HG03378 (cell line): ENCODE results near the gene ANKRD34B.

Experiments
- ATAC-seq: cut with Tn5 transposase; IDR thresholded peaks from one replicate; pipeline ENCODE4 v1.9.1; 2021; ENCODE audit warnings: mild to moderate bottlenecking, moderate library complexity; ENCODE audit not compliant: unreplicated experiment

Gene ANKRD34B

DNA sequence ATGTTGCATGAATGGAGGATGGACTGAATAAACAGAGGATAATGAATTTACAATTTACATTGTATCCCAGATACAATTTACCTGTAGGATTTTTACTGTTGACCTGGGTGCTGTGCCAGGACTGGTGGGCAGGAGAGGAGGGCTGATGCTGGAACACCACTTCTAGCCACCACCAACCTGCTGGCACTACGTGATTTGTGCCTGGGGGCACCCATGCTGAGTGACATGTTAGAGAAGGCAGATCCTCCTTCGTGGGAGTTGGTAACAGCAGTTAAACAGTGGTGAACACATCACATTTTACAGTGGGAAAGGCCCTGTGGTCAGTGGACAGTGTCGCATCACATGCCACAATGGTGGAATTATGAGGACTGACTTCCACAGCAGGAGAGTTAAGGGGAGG lies 3.0 kb upstream of the ANKRD34B start:
- ATAC-seq: no peak

DNA sequence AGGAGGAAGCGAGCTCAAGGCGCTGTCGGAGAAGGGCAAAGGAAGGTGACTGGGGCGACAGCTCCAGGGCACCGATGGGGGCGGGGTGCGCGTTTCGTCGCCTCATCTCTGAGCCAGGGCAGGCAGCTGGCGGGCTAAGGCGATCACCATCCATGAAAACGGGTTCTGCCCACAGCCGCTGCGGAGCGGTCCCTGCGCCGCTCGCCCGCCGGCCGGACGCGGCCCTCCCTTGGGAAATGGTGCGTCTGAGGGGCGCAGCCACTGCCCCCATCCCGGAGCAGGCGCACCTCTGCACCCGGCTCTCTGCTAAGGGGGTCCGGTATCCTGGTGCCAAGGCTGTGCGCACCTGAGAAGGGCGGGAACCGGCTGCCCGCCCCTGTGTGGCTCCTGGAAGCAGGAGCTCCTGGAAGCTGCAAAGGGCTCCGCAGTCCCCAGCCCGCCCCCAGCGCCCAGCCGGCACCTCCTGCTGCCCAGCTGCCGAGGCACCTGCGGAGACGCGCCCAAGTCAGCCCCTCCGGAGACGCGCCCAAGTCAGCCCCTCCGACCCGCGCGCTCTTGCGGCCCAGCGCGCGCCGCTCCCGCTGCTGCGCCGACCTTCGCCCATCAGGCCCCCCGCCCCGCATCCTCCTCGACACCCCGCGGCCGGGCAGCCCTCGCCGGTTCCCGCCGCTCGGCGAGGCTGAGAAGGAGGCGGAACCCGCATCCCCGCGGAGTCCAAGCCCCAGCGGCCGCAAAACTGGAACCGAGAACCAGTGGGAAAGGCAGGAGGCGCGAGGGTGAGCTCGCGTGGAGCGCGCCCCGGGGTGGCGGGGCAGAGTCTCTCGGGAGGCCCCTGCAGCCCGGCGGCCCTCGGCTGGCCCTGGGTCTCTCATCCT lies 757 bp downstream of the ANKRD34B start:
- no peak for ATAC-seq

DNA sequence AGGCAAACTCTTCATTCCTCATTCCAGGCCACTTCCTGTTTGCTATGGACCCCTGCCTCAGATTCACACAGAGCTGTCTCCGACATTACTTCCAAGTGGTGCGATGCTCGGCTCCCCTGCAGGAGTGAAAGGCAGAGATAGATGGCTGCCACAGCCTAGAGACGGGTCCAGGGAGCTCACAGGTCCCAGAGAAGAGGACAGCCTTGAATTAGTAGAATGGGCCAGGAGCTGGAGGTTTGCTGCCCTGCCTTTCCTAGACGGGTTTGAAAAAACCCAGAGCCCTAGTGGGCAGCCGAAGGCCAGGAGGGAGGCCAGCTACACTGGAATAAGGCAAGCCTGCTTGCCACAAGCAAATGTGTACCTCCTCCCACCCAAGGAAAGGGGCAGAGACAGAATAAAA lies 1.8 kb downstream of the ANKRD34B start:
- ATAC-seq: no peak

DNA sequence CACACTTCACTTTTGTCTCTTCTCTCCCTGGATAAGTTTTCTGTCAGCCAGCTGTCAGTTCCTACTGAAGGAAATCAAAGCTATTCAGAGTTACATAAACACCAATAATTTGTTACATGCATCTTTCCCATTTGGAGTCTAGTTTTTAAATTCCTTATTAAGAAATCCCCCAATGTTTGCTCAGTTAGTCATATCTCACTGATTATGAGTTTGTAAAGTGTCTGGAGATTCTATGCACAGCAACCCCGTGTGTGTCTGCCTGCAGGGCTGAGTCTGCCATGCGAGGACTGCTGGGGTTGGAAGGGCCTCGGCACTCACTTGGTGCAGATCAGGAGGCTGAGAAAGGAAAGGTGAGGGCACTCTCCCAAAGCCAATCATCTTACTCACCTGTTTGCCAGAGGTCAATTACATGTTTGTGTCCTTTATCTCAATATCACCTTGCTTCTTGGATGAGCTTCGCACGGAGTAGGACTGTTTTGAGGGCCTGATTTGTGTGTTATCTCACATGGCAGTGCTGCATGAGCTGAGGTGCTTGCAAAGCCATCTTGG lies 3.3 kb downstream of the ANKRD34B start:
- ATAC-seq: no peak

DNA sequence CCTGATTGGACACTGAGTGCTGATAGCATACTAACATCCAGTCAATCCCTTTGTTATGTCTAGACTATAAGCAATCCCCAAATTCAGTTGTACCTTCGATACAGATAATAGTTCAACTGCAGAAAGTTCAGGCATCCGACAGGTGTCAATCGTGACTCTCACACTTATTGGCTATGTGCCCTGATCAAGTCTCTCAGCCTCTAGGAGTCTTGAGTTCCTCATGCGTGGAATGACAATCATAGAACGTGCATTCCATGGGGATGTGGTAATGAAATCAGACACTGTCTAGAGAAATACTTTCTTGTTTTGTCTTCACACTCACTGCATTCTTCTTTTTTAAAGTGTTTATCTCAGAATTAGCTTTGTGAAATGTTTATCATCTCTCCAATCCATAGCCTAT lies 4.8 kb downstream of the ANKRD34B start:
- no peak for ATAC-seq

DNA sequence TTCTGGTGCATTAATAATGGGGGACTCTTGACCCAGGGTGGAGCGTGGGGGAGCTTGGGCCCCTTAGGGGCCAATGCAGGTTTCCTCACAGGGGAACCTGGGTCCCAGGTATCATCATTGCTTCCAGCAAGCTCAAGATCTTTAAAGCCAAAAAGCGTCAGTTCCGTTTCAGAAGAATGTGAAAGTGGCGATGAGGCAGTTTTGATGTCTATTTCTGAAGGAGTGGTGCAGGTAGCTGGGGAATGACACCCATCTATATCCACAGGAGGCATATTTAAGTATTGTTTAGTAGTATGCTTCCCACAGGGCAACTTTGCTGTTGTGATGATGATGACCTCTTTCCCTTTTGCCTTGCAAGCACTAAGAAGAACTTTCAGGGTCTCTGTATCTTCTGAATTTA lies 10.8 kb downstream of the ANKRD34B start:
- ATAC-seq: no peak

DNA sequence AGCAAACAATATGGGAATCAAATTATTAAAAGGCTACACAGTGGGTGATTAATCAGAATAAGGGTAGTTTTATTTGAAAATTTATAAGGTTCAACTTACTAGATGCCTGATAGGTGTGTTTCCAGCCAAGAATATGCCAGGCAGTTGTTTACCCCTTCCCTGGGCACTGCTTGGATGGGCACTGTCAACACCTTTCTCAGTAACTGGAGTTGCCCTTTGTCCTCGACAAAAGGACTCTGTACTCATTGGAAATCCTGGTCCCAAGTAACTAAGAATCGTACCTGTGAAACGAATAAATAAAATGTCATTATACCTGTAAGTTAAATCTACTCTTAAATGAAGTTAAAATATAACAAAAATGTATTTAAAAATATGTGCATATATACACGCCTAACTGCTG lies 15.0 kb downstream of the ANKRD34B start:
- no peak for ATAC-seq

DNA sequence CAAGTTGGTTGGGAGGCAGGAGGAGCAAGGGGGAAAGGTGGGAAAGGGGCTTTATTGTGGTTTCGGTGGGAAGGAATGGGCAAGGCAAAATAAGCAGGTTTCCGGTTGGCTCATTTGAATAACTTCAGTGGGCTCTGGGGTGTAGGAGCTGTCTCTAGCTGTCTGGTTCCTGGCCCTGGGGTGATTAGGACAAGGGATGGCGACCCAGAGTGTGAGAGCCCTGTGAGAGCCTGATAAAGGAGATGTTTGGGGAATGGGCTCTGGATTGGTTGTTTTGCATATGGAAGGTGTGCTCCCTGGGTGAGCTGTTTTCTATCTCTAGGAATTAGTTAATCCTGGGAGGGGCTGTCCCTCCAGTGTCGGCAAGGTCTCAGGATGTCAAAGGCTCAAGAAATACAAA lies 15.4 kb downstream of the ANKRD34B start:
- no peak for ATAC-seq

DNA sequence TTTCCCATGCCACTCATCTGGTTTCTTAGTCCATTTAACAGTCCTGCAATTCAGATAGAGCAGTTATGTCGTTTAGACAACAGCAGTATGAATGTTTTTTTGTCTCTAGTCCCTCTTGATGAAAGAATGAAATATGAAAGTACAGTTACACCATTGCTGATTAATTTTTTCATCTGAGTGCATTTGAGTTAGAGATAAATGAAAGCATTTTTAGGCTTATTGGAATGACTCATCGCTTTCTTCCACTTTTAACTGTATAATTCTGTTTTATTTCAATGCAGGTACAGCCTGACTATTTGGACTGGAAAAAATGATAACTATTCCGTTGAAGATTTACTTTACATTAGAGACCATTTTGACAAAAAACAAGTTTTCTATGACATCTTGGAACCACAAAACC lies 28.7 kb downstream of the ANKRD34B start:
- no peak for ATAC-seq

DNA sequence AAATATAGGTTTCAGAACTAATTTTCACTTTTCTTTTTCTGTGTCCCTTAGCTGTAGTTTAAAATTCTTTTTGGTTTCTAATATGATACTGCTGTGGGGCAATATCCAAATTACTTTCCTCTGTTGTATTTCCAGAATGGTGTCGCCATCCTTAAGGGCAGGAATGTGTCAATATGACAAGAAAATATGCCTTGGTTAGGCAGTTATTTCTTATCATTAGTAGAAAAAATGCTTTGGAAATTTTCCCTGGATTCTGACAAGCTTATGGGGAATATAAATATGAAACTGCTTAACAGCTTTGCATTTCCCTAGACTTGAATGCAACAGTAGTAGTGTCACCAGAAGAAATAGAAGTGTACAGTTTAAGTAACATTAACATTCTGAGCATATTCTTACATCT lies 29.4 kb downstream of the ANKRD34B start:
- no peak for ATAC-seq

DNA sequence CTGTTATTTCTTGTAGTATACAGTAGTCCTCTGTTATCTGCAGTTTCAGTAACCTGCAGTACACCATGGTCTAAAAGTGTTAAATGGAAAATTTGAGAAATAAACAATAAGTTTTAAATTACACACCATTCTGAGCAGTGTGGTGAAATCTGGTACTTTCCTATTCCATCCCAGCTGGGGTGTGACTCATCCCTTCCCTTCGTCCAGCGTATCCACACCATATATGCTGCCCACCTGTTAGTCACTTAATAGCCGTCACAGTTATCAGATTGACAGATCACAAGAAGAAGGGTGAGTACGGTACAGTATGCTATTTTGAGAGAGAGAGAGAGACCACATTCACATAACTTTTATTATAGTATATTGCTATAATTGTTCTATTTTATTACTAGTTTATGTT lies 53.3 kb downstream of the ANKRD34B start:
- no peak for ATAC-seq

DNA sequence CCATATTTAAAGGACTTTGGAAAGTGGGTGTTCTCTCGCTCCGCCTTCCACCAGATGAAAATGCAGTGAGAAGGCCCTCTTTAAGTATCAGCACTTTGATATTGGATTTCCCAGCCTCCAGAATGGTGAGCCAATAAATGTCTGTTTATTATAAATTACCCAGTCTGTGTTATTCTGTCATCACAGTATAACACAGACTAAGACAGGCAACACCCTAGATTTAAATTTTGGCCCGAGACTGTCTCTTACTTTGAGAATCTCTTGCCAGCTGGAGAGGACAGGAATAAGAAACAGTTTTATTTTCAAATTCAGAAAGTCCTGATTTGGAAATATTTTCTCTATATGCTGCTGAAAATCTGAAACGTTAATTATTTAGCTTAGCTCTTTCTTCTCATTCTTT lies 60.7 kb downstream of the ANKRD34B start:
- no peak for ATAC-seq

DNA sequence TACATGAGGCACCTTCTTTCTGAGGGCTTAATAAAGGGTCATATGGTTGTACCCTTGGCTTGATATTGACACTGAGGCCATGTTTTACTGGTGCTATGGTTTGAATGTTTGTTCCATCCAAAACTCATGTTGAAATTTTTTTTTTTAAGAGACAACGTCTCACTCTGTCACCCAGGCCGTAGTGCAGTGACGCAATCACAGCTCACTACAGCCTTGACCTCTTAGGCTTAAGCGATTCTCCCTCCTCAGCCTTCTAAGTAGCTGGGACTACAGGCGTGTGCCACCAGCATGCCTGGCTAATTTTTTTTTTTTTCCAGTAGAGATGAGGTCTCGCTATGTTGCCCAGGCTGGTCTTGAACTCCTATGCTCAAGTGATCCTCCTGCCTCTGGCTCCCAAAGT lies 61.2 kb downstream of the ANKRD34B start:
- ATAC-seq: no peak

DNA sequence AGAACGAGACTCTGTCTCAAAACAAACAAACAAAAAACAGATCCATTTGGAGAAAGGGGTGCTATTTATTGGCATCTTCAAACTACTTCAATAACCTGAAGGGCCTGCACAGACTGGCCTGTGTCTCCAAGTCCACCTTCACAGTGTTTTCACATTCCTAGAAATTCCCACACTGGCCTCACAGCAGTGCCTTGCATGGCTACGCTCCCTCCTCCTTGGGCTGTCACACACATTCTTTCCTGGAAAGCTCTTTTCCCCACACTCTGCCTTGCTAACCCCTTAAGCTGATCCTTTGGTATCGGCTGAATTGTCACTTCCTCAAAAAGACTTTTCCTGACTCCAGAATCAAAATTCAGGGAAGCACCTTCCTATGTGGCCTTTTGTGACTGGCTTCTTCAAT lies 62.4 kb downstream of the ANKRD34B start:
- no peak for ATAC-seq
